ENCODE results near the gene INPP5J.

GRCh38 chr22:31075961-31076360 lies 46.8 kb upstream of the INPP5J start:
- TF ChIP-seq EZH2 (IDR thresholded peaks at IDR 0.05; ENCODE audit: borderline replicate concordance, control insufficient read depth, low read depth, low read length) (no peak), CTCF (IDR thresholded peaks at IDR 0.05 in 2 of 3, conservative IDR thresholded peaks at IDR 0.05 in 1 of 3; ENCODE audit: control insufficient read depth in 2 of 3, extremely low read depth in 1 of 3, insufficient read depth in 1 of 3, low read depth in 3 of 3, low read length in 3 of 3) (no peak), KDM1A (IDR thresholded peaks at IDR 0.05; ENCODE audit: borderline replicate concordance) (no peak), EP300 (IDR thresholded peaks at IDR 0.05; ENCODE audit: borderline replicate concordance in 1 of 2, control insufficient read depth in 1 of 2, low read depth in 2 of 2, low read length in 2 of 2) (no peak), FOS (IDR thresholded peaks at IDR 0.05; ENCODE audit: borderline replicate concordance, extremely low read depth, insufficient read length) (no peak), TCF12 (IDR thresholded peaks at IDR 0.05; ENCODE audit: low read depth, low read length) (no peak), RAD21 (IDR thresholded peaks at IDR 0.05; ENCODE audit: insufficient read depth, low read depth, low read length) (no peak), REST (IDR thresholded peaks at IDR 0.05; ENCODE audit: low read depth, low read length) (no peak), CEBPB (IDR thresholded peaks at IDR 0.05; ENCODE audit: borderline replicate concordance in 1 of 2, low read depth in 2 of 2, low read length in 2 of 2) (no peak), BRCA1 (IDR thresholded peaks at IDR 0.05; ENCODE audit: low read depth, low read length) (no peak), POLR2A (IDR thresholded peaks at IDR 0.05; ENCODE audit: low read depth, low read length) (no peak)

Data from GM12878 (cell line).